ENCODE data around the gene CYP26B1. TPM values are rescaled to one million over a fixed set of nuclear protein-coding genes. Genes with fewer than 3 reads are reported as not detected.

The CYP26B1 gene
- total RNA-seq, 4 donors from 2014 or later, result 1.8 to 4.8 (median 2.3) TPM

DNA sequence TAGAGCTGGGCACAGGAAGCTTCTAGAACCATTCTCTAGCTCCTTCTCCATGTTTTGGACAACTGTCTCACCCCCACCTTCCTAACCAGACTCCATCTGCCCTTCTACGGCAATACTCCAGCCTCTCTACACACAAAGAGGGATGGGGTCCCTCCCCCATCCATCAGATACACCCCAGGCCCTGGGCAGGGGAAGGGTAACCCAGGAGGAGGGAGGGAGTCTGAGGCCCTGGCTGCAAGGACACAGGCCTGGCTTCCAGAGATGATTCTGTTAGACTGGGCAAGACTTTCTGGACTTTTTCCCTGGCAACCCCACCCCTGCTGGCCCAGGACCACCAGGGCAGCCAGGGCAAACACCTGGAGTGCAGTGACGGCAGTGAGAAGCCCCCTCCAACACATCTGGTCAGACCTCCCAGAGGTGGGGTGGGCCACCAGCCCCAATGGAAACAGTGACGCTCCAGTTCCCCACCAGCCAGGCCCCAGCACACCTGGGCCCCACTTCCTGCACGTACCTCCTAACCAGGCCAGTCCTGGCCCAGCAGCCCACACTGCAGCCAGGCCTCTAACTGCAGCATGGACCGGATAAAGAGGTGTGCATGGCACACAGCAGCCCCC, 6.5 kb downstream of the CYP26B1 start:
- TF ChIP-seq POLR2A (IDR thresholded peaks at IDR 0.05), result no peak
- TF ChIP-seq, protein P1, sequence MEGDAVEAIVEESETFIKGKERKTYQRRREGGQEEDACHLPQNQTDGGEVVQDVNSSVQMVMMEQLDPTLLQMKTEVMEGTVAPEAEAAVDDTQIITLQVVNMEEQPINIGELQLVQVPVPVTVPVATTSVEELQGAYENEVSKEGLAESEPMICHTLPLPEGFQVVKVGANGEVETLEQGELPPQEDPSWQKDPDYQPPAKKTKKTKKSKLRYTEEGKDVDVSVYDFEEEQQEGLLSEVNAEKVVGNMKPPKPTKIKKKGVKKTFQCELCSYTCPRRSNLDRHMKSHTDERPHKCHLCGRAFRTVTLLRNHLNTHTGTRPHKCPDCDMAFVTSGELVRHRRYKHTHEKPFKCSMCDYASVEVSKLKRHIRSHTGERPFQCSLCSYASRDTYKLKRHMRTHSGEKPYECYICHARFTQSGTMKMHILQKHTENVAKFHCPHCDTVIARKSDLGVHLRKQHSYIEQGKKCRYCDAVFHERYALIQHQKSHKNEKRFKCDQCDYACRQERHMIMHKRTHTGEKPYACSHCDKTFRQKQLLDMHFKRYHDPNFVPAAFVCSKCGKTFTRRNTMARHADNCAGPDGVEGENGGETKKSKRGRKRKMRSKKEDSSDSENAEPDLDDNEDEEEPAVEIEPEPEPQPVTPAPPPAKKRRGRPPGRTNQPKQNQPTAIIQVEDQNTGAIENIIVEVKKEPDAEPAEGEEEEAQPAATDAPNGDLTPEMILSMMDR (IDR thresholded peaks at IDR 0.05 in 4 of 5, conservative IDR thresholded peaks at IDR 0.05 in 1 of 5), result no peak
- Histone ChIP-seq H3K27me3 (peaks cover 12 to 13% (median 12%) of the 10 kb centered on the region in 3 donors), H3K36me3 (no peaks in the 10 kb centered on the region), H3K27ac (no peak overlapping the region), H3K4me1 (peaks cover 25 to 53% of the 10 kb centered on the region in 2 donors), H3K4me3 (no peak overlapping the region), H3K9me3 (no peaks in the 10 kb centered on the region)
- peak in 1 of 2 donors; percentile 10 for DNase-seq
- intact Hi-C loops (cut with DNase I; ENCODE audit: low total_unique reads), result loop anchor here (10.0 kb wide), 1 partner anchor 686 kb away; the partner anchor contains the start of gene DYSF
- in situ Hi-C loops (cut with MboI; ENCODE audit: low sequenced_read_pairs in 4 of 4), result no loop called here
- no peak for ATAC-seq

DNA sequence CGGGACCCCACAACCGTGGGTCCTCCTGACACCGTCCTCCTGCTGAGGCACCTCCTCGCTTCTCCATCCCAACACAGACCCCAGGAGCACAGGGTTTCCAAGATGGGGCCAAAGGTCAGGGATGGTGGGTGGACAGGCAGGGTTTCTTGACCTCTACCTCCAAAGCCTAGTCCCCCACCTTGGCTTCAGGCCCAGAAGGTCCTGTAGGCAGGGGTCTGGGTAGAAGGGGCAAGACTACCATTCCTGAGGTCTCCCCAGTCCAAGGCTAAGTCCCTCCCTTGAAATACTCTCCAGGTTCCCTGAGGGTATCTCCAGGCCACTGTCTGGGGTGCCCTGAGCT, 7.1 kb downstream of the CYP26B1 start:
- H3K4me1 ChIP-seq, result peaks cover 20 to 48% of the 10 kb centered on the region in 2 donors
- H3K36me3 ChIP-seq, result no peaks in the 10 kb centered on the region
- H3K9me3 ChIP-seq, result no peaks in the 10 kb centered on the region
- TF ChIP-seq, protein P1 (IDR thresholded peaks at IDR 0.05 in 4 of 5, conservative IDR thresholded peaks at IDR 0.05 in 1 of 5), result no peak
- TF ChIP-seq POLR2A (IDR thresholded peaks at IDR 0.05), result no peak
- H3K27me3 ChIP-seq, result peaks cover 6 to 7% (median 7%) of the 10 kb centered on the region in 3 donors
- no peak overlapping the region for H3K4me3 ChIP-seq
- in situ Hi-C loops (cut with MboI; ENCODE audit: low sequenced_read_pairs in 4 of 4), result no loop called here
- intact Hi-C loops (cut with DNase I; ENCODE audit: low total_unique reads), result loop anchor here (10.0 kb wide), 1 partner anchor 686 kb away; the partner anchor contains the start of gene DYSF
- DNase-seq (peak in 1 of 2 donors; percentile 9), ATAC-seq (no peak)
- H3K27ac ChIP-seq, result no peak overlapping the region

DNA sequence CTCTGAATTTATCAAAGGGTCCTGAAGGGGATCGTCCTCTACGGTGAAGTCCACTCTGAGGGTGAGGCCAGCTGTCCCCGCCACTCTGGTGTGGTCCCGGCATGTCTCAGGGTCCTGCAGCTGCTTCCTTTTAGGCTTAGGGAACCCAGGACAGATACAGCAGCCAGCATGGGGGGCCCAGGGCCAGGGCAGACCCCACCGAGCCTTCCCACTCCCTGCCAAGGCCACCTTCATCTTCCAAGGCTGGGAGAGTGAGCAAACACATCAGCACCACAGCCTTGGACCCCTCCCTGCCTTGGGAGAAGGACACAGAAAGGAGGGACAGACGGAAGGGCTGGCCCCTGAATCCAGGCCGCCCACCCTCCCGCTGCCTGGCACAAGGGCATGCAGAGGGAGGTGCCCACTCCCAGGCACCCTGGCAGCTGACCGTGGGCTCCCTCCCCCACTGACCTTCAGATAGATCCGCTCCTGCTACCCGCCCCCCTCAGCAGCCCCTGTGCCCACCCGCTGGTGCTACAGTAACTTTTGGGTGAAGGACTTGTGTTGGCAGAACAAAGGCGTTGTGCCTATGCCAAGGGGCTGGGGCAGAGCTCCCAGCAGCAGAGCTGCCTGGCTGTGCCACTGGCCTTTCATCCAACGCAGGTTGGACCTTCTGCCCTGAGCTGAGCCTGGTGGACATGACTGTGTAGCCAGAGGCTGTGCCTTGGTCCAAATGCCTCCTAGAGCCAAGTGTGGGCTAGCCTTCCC, 7.6 kb downstream of the CYP26B1 start:
- no peak for ATAC-seq
- TF ChIP-seq, protein P1 (IDR thresholded peaks at IDR 0.05 in 4 of 5, conservative IDR thresholded peaks at IDR 0.05 in 1 of 5), result no peak
- no peak for TF ChIP-seq POLR2A (IDR thresholded peaks at IDR 0.05)
- peak in 1 of 2 donors; percentile 9 for DNase-seq
- Histone ChIP-seq H3K9me3 (no peaks in the 10 kb centered on the region), H3K36me3 (no peaks in the 10 kb centered on the region), H3K4me3 (no peak overlapping the region), H3K4me1 (peaks cover 15 to 43% of the 10 kb centered on the region in 2 donors), H3K27me3 (peaks cover under 1 to 2% (median 1%) of the 10 kb centered on the region in 3 donors), H3K27ac (no peak overlapping the region)
- intact Hi-C loops (cut with DNase I; ENCODE audit: low total_unique reads), result loop anchor here (10.0 kb wide), 1 partner anchor 685 kb away; the partner anchor contains the start of gene DYSF
- in situ Hi-C loops (cut with MboI; ENCODE audit: low sequenced_read_pairs in 4 of 4), result loop anchor here in 1 of 4 donors (10.0 kb wide), 1 partner anchor 205 kb away; no protein-coding TSS in a partner anchor

DNA sequence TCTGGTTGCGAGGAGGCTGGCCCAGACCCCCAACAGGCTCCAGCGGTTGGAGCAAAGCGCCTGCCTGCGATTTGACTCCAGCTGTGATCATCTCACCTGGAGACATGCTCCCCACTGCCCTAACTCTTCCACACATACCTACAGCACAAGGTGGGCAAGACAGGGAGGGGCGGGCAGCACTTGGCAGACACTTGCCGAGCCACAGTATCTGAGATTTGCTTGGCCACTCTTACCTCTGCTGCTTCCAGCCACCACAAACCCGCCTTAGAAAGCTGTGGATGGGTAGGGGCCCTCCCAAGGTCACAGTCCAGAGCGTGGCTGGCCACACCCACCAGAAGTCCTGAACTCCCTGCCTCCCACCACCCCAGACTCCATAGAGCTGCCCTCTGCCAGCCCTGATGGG, 8.2 kb downstream of the CYP26B1 start:
- DNase-seq, result no peak
- no peak for TF ChIP-seq POLR2A (IDR thresholded peaks at IDR 0.05)
- TF ChIP-seq, protein P1 (IDR thresholded peaks at IDR 0.05 in 4 of 5, conservative IDR thresholded peaks at IDR 0.05 in 1 of 5), result no peak
- intact Hi-C loops (cut with DNase I; ENCODE audit: low total_unique reads), result no loop called here

More for the DNA sequence above, 8.2 kb downstream of the CYP26B1 start:
- Histone ChIP-seq H3K9me3 (no peaks in the 10 kb centered on the region), H3K4me1 (peaks cover 14 to 37% of the 10 kb centered on the region in 2 donors), H3K27me3 (no peaks in the 10 kb centered on the region), H3K27ac (no peak overlapping the region), H3K36me3 (no peaks in the 10 kb centered on the region), H3K4me3 (no peak overlapping the region)
- in situ Hi-C loops (cut with MboI; ENCODE audit: low sequenced_read_pairs in 4 of 4), result loop anchor here in 1 of 4 donors (10.0 kb wide), 1 partner anchor 205 kb away; no protein-coding TSS in a partner anchor
- no peak for ATAC-seq
